Cerebellar cortex (tissue), 1 donor: ENCODE measurements around the gene DICER1.
"Not testable (repeated sequence)": the region's sequence is repeated elsewhere in the genome, so short reads cannot be mapped to it uniquely, and the experiment has no call there.

Source experiments
- DNase-seq: peaks from one replicate; pipeline ENCODE4 v3.0.0-alpha.2; 2015; ENCODE audit warnings: low spot score

Gene DICER1

DNA sequence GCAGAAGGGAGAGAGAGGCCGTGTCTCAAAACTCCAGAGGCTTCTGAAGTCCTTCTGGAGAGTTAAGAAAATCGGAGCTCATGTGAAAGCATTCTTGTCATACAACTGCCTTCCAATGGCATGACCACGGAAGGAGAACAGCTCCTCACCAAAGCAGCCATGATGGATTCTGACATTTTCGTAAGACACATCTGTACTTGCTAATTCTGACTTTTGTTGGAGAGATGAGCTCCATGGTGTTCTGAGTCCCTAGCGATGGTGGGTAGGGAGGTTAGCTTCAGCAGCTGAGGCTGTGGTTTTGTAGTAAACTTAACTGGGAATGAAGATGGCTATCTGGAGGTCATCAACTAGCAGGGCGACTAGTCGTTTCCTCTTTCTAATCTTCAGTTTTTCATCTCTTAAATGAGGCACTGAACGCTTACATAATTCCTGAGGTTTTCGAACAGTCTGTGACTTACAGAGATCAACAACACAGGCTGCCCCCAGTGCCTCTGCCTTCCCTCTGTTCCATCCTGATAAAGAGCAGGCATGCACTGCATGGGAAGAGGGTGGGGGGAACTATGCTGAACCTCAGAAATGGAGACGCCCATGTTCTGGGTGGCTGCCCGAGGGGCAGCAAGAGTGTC, 28.6 kb upstream of the DICER1 start:
- DNase-seq, result no peak

DNA sequence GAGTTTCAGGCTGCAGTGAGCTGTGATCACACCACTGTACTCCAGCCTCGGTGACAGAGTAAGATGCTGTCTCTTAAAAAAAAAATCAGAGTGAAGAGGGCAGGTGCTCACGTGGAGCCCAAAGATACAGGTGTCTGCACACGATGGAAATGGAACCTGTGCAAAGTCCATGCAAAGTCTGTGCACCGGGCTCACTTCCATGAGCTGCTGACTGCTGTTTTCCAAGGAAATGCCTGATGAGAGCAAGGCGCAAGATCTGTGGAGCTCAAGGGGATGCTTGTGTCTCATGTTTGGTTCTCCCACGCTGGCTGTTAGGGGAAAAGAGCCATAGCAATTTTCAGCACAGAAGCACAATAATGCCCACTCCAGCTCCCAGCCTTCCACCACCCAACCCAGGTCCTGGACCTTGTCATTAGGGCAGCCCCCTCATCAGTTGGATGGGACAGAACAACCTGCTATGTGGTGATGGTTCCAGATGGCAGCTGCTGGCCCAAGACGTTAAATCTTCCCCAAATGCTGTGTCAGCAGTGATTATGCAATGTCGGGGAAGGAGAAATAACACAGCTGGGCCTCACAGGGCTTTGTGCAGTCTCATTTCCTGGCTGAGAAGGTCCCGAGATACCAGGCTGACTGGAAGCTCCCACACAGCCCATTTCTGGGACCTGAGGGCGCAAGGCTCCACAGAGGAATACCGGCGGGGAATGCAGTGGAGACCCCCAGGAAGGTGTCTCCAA, 27.9 kb upstream of the DICER1 start:
- no peak for DNase-seq

GRCh38 chr14:95184413-95184790, 27.1 kb upstream of the DICER1 start:
- no peak for DNase-seq

DNA sequence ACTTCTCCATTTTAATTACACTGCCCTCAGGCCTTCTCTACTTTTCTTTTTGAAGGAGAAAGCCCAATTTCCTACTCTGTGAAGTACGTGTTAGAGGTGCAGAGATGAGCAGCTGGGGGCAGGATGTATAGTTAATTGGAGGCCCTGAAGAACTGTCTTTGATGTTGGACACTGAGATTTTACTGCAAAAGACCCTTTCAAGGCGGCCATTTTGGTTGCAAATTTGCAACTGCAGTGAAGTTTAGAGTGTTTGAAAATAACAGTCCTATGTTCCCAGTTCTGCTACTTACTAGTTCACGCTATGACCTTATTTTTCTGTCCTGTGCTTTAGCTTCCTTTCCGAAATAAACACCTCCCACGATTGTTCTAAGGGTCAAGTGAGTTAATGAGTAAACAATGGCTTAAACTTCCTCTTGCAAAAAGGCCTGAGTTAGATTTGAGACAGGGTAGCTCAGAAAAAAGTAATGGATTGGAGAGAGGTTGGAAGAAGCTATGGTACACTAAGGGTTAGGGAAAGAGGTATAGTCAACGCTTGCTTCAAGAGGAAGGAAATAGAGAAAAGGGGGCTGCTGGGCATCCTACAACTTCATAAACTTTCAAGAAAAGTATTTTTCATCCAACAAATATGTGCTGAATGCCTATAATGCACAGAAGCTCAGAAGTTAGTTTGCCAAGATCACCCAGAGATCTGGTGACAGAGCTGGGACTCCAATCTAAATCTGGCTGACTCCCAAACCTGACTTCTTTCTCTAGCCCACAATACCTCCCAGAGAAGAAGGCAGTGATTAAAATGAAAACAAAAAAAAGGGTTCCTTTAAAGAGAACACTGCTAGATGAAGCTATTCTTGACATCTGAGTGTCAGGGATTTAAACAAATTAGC, 26.4 kb upstream of the DICER1 start:
- no peak for DNase-seq

DNA sequence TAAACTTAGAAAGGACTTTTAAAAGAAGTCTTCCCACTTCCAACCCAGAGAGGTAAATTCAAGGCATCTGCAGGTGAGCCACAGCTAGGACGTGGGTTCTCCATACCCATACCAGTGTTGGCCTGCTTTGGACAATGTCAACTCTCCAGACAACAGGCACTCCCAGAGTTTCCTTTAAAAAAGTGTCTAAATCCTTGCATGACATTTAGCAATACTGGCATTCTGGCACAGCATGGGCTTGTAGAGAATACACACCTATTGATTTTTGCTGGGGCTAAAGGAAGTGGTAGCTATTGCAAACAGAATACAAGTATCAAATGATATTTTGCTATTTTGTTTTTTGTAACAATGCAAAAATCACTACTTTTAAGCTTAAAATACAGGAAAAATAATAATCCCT, 25.8 kb upstream of the DICER1 start:
- no peak for DNase-seq

GRCh38 chr14:95182379-95182778, 25.1 kb upstream of the DICER1 start:
- DNase-seq, result no peak

GRCh38 chr14:95180966-95181741, 23.8 kb upstream of the DICER1 start:
- DNase-seq, result no peak

DNA sequence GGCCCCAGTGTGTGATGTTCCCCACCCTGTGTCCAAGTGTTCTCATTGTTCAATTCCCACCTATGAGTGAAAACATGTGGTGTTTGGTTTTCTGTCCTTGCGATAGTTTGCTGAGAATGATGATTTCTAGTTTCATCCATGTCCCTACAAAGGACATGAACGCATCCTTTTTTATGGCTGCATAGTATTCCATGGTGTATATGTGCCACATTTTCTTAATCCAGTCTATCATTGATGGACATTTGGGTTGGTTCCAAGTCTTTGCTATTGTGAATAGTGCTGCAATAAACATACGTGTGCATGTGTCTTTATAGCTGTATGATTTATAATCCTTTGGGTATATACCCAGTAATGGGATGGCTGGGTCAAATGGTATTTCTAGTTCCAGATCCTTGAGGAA, 18.3 kb upstream of the DICER1 start:
- not testable (repeated sequence) for DNase-seq

- DNase-seq, result no peak
Observed at GRCh38 chr14:95174184-95174792, 17.0 kb upstream of the DICER1 start.

DNA sequence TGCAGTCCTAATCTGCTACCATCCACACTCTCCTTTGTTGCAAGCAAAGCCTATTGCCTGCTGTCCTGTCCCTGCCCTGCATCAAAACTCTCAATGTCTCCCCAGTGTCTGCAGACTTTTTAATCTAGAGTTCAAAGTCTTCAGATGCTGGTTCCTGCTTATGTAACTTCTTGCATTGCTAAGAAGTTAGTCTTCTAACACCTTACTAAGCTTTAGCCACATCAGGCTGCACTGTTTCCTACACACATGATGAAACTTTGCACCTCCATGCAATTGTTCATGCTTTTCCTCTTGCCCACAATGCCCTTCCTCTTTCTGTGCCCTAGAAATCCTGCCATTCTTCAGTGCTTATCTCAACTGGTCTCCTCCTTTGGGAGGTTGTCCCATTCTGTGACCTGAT, 16.2 kb upstream of the DICER1 start:
- DNase-seq, result no peak

DNA sequence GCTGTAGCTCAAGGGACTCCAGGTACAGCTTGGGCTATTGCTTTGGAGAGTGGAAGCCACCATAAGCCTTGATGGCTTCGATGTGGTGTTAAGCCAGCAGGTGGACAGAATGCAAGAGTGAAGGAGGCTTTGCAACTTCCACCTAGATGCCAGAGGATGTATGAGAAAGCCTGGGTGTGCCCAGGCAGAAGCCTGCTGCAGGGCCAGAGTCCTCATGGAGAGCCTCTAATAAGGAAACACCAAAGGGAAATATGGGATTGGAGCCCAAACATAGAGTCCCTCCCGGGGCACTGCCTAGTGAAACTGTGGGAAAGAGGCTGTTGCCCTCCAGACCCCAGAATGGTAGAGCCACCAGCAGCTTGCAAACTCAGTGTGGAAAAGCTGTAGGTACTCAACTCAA, 9.8 kb upstream of the DICER1 start:
- no peak for DNase-seq

- no peak for DNase-seq
Observed at GRCh38 chr14:95165517-95165916, 8.2 kb upstream of the DICER1 start.

DNA sequence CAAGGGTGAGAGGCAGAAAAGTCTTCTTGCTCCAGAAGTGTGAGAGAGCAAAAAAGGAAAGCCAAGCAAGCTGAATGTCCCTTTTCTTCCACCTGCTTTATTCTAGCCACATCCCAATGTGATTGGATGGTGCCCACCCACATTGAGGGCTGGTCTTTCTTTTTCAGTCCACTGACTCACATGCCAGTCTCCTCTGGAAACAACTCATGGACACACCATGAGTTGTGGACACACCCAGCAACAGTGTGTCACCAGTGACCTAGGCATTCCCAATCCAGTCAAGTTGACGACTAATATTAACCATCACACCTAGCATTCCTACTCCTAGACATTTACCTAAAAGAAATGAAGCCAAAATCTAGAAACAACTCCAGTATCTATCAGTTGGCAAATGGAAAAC, 7.2 kb upstream of the DICER1 start:
- no peak for DNase-seq

GRCh38 chr14:95163666-95164065, 6.3 kb upstream of the DICER1 start:
- DNase-seq, result no peak

DNA sequence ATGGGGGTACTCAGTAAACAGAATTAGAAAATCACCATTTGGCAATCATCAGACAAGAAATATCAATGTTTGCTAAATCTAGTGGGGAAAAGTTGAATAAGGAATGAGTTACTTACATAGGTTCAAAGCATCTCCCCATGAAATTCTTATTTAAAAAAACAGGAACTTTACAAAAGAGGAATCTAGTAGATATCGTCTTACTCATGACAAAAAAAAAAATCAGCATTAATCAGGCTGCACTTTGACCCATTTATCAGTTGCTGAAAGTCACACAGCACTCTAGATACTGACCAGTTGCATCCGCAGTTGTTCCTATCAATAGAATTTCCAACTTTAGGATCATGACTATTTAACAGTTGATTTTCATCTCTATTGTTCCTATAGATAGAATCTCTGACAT, 5.8 kb upstream of the DICER1 start:
- DNase-seq, result no peak

DNA sequence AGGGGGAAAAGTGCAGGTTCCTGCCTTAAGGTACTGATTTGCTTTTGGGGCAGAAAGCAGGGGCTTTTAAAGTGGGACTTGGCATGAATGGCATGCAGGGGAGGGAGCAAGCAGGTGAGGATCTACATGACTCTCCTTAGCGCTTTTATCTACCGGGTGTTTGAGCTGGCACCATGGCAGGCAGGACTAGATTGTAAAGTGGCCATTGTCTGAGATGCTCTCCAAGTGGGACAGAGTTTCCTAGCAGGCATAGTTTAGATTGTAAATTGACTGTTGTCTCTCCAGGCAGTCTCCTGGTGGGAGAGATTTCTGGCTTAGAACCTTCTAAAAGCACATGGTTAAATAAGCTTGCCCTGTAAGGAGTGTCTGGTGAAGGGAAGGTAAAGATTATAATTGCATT, 5.3 kb upstream of the DICER1 start:
- no peak for DNase-seq

GRCh38 chr14:95157048-95157326, 342 bp downstream of the DICER1 start:
- DNase-seq, result no peak

DNA sequence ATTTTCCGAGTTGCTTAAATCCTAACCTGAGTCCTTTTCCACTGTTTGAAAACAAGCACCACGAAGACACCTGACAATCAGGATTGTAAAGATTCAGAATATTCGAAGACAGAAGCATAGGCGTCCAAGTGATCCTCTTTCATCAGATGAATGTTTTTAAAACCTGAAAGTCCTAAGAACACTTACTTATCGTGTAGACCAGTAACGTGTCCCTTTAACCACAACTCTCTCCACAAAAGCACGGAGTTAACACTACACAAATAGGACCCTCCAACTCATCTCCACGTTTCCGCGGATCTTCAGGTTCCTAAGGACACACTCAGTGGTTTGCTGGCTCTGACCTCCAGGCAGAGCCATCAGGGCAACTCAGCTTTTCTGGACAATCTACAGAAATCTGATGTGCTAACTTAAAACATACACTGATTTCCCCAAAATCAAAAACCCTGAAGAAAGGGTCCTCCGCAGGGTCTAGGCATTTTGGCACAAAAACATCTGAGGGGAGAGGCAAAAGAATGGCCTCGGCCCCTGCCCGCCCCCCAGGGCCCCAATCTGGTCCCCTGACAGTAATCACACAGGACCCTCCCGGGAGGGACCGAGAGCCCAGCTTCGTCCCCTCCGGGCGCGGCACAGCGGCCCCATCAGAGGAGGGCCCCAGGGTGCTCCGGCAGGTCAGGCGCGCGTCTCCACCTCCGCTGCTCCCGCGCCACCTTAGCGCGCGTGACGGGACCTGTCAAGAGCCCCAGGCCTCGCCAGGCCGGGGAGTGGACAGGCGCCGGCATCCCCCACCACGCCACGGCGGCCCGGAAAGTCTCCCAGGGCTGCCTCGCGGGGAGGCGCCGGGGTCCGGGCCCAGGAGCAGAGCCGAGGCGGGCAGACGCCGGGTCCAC, 925 bp downstream of the DICER1 start:
- DNase-seq, result peak; percentile 28

- DNase-seq, result no peak
Observed at GRCh38 chr14:95155045-95155444, 2.3 kb downstream of the DICER1 start.

GRCh38 chr14:95153866-95154265, 3.5 kb downstream of the DICER1 start:
- no peak for DNase-seq

GRCh38 chr14:95151561-95151960, 5.8 kb downstream of the DICER1 start:
- DNase-seq, result no peak
